ENCODE data around the gene MCM9.

MCM9 gene

GRCh38 chr6:118889163-118889562 is 45.8 kb downstream of the MCM9 start:
- Histone ChIP-seq H3K9ac (ENCODE audit: insufficient read length, low read depth) (no peak overlapping the region), H3K9me3 (ENCODE audit: insufficient read depth, low read length) (no peaks in the 10 kb centered on the region), H3K27me3 (ENCODE audit: insufficient read depth, insufficient read length) (no peaks in the 10 kb centered on the region), H3K36me3 (ENCODE audit: insufficient read depth, insufficient read length, low read length) (no peaks in the 10 kb centered on the region), H3K4me1 (ENCODE audit: insufficient read depth, insufficient read length) (no peaks in the 10 kb centered on the region), H3K4me3 (ENCODE audit: insufficient read length, low read depth) (no peak overlapping the region)
- DNase-seq (ENCODE audit: low read depth, low spot score), result no peak
- TF ChIP-seq SUZ12 (IDR thresholded peaks at IDR 0.05; ENCODE audit: extremely low read depth, insufficient read depth, insufficient read length) (no peak), ZNF274 (IDR thresholded peaks at IDR 0.05; ENCODE audit: low read depth, low read length) (no peak), YY1 (IDR thresholded peaks at IDR 0.05; ENCODE audit: insufficient read depth, insufficient read length) (no peak)

GRCh38 chr6:118886641-118887040 is 48.3 kb downstream of the MCM9 start:
- H3K9me3 ChIP-seq (ENCODE audit: insufficient read depth, low read length), result no peaks in the 10 kb centered on the region
- H3K4me3 ChIP-seq (ENCODE audit: insufficient read length, low read depth), result no peak overlapping the region
- TF ChIP-seq YY1 (IDR thresholded peaks at IDR 0.05; ENCODE audit: insufficient read depth, insufficient read length) (no peak), ZNF274 (IDR thresholded peaks at IDR 0.05; ENCODE audit: low read depth, low read length) (no peak), SUZ12 (IDR thresholded peaks at IDR 0.05; ENCODE audit: extremely low read depth, insufficient read depth, insufficient read length) (no peak)
- no peaks in the 10 kb centered on the region for H3K36me3 ChIP-seq (ENCODE audit: insufficient read depth, insufficient read length, low read length)
- H3K9ac ChIP-seq (ENCODE audit: insufficient read length, low read depth), result no peak overlapping the region
- DNase-seq (ENCODE audit: low read depth, low spot score), result no peak
- H3K4me1 ChIP-seq (ENCODE audit: insufficient read depth, insufficient read length), result no peaks in the 10 kb centered on the region
- no peaks in the 10 kb centered on the region for H3K27me3 ChIP-seq (ENCODE audit: insufficient read depth, insufficient read length)

- Histone ChIP-seq H3K36me3 (ENCODE audit: insufficient read depth, insufficient read length, low read length) (no peaks in the 10 kb centered on the region), H3K4me3 (ENCODE audit: insufficient read length, low read depth) (no peak overlapping the region), H3K4me1 (ENCODE audit: insufficient read depth, insufficient read length) (no peaks in the 10 kb centered on the region), H3K9ac (ENCODE audit: insufficient read length, low read depth) (no peak overlapping the region), H3K27me3 (ENCODE audit: insufficient read depth, insufficient read length) (no peaks in the 10 kb centered on the region), H3K9me3 (ENCODE audit: insufficient read depth, low read length) (no peaks in the 10 kb centered on the region)
- no peak for DNase-seq (ENCODE audit: low read depth, low spot score)
- no peak for TF ChIP-seq SUZ12 (IDR thresholded peaks at IDR 0.05; ENCODE audit: extremely low read depth, insufficient read depth, insufficient read length)
- no peak for TF ChIP-seq ZNF274 (IDR thresholded peaks at IDR 0.05; ENCODE audit: low read depth, low read length)
Observed at GRCh38 chr6:118882314-118882905, 52.5 kb downstream of the MCM9 start.

- no peak for DNase-seq (ENCODE audit: low read depth, low spot score)
- H3K36me3 ChIP-seq (ENCODE audit: insufficient read depth, insufficient read length, low read length), result no peaks in the 10 kb centered on the region
- no peaks in the 10 kb centered on the region for H3K4me1 ChIP-seq (ENCODE audit: insufficient read depth, insufficient read length)
- TF ChIP-seq ZNF274 (IDR thresholded peaks at IDR 0.05; ENCODE audit: low read depth, low read length) (no peak), YY1 (IDR thresholded peaks at IDR 0.05; ENCODE audit: insufficient read depth, insufficient read length) (no peak), SUZ12 (IDR thresholded peaks at IDR 0.05; ENCODE audit: extremely low read depth, insufficient read depth, insufficient read length) (no peak)
- H3K9me3 ChIP-seq (ENCODE audit: insufficient read depth, low read length), result no peaks in the 10 kb centered on the region
- H3K4me3 ChIP-seq (ENCODE audit: insufficient read length, low read depth), result no peak overlapping the region
- no peaks in the 10 kb centered on the region for H3K27me3 ChIP-seq (ENCODE audit: insufficient read depth, insufficient read length)
- H3K9ac ChIP-seq (ENCODE audit: insufficient read length, low read depth), result no peak overlapping the region
Observed at GRCh38 chr6:118881440-118882313, 53.3 kb downstream of the MCM9 start.

GRCh38 chr6:118877806-118878205 is 57.2 kb downstream of the MCM9 start:
- H3K4me3 ChIP-seq (ENCODE audit: insufficient read length, low read depth), result no peak overlapping the region
- TF ChIP-seq ZNF274 (IDR thresholded peaks at IDR 0.05; ENCODE audit: low read depth, low read length) (no peak), YY1 (IDR thresholded peaks at IDR 0.05; ENCODE audit: insufficient read depth, insufficient read length) (no peak), SUZ12 (IDR thresholded peaks at IDR 0.05; ENCODE audit: extremely low read depth, insufficient read depth, insufficient read length) (no peak)
- H3K4me1 ChIP-seq (ENCODE audit: insufficient read depth, insufficient read length), result no peaks in the 10 kb centered on the region
- no peaks in the 10 kb centered on the region for H3K36me3 ChIP-seq (ENCODE audit: insufficient read depth, insufficient read length, low read length)
- no peaks in the 10 kb centered on the region for H3K27me3 ChIP-seq (ENCODE audit: insufficient read depth, insufficient read length)
- H3K9me3 ChIP-seq (ENCODE audit: insufficient read depth, low read length), result no peaks in the 10 kb centered on the region
- no peak for DNase-seq (ENCODE audit: low read depth, low spot score)
- H3K9ac ChIP-seq (ENCODE audit: insufficient read length, low read depth), result no peak overlapping the region

GRCh38 chr6:118876814-118877213 is 58.1 kb downstream of the MCM9 start:
- no peak for DNase-seq (ENCODE audit: low read depth, low spot score)
- no peak overlapping the region for H3K4me3 ChIP-seq (ENCODE audit: insufficient read length, low read depth)
- H3K36me3 ChIP-seq (ENCODE audit: insufficient read depth, insufficient read length, low read length), result no peaks in the 10 kb centered on the region
- no peak overlapping the region for H3K9ac ChIP-seq (ENCODE audit: insufficient read length, low read depth)
- H3K4me1 ChIP-seq (ENCODE audit: insufficient read depth, insufficient read length), result no peaks in the 10 kb centered on the region
- TF ChIP-seq YY1 (IDR thresholded peaks at IDR 0.05; ENCODE audit: insufficient read depth, insufficient read length), result no peak
- no peak for TF ChIP-seq ZNF274 (IDR thresholded peaks at IDR 0.05; ENCODE audit: low read depth, low read length)
- TF ChIP-seq SUZ12 (IDR thresholded peaks at IDR 0.05; ENCODE audit: extremely low read depth, insufficient read depth, insufficient read length), result no peak
- no peaks in the 10 kb centered on the region for H3K9me3 ChIP-seq (ENCODE audit: insufficient read depth, low read length)
- no peaks in the 10 kb centered on the region for H3K27me3 ChIP-seq (ENCODE audit: insufficient read depth, insufficient read length)

- no peaks in the 10 kb centered on the region for H3K9me3 ChIP-seq (ENCODE audit: insufficient read depth, low read length)
- no peaks in the 10 kb centered on the region for H3K36me3 ChIP-seq (ENCODE audit: insufficient read depth, insufficient read length, low read length)
- no peak for TF ChIP-seq YY1 (IDR thresholded peaks at IDR 0.05; ENCODE audit: insufficient read depth, insufficient read length)
- no peak for TF ChIP-seq ZNF274 (IDR thresholded peaks at IDR 0.05; ENCODE audit: low read depth, low read length)
- no peak for TF ChIP-seq SUZ12 (IDR thresholded peaks at IDR 0.05; ENCODE audit: extremely low read depth, insufficient read depth, insufficient read length)
- H3K9ac ChIP-seq (ENCODE audit: insufficient read length, low read depth), result no peak overlapping the region
- H3K4me1 ChIP-seq (ENCODE audit: insufficient read depth, insufficient read length), result no peaks in the 10 kb centered on the region
- no peak overlapping the region for H3K4me3 ChIP-seq (ENCODE audit: insufficient read length, low read depth)
- H3K27me3 ChIP-seq (ENCODE audit: insufficient read depth, insufficient read length), result no peaks in the 10 kb centered on the region
- DNase-seq (ENCODE audit: low read depth, low spot score), result no peak
Observed at GRCh38 chr6:118876198-118876597, 58.8 kb downstream of the MCM9 start.
